ENCODE data around the gene DTNA.

Gene DTNA

GRCh38 chr18:34740724-34741123 is 30.6 kb downstream of the DTNA start:
- H2AFZ ChIP-seq (ENCODE audit: low read depth, low read length): no peak overlapping the region
- no peak overlapping the region for H2AK5ac ChIP-seq (ENCODE audit: low read length, severe bottlenecking)
- no peak overlapping the region for H3K14ac ChIP-seq (ENCODE audit: low read length in 2 of 2)
- DNase-seq: no peak
- H3K9me3 ChIP-seq (ENCODE audit: control insufficient read depth, low read length): no peaks in the 10 kb centered on the region
- H4K8ac ChIP-seq (ENCODE audit: low read length): no peak overlapping the region
- H3K4ac ChIP-seq (ENCODE audit: low read depth in 1 of 2, low read length in 2 of 2): no peak overlapping the region
- no peak overlapping the region for H3K4me3 ChIP-seq (ENCODE audit: insufficient read depth in 1 of 2, low read depth in 1 of 2, low read length in 2 of 2)
- no peaks in the 10 kb centered on the region for H3K27me3 ChIP-seq (ENCODE audit: control insufficient read depth in 1 of 2, insufficient read depth in 1 of 2, low read length in 2 of 2)
- H2BK5ac ChIP-seq (ENCODE audit: low read depth, low read length, poor library complexity, severe bottlenecking): no peak overlapping the region
- no peak overlapping the region for H3K4me2 ChIP-seq (ENCODE audit: low read length, poor library complexity, severe bottlenecking)
- H2BK120ac ChIP-seq (ENCODE audit: low read depth, low read length): no peak overlapping the region
- no peak overlapping the region for H3K27ac ChIP-seq (ENCODE audit: low read length, poor library complexity, severe bottlenecking)
- H3K18ac ChIP-seq (ENCODE audit: low read depth in 1 of 2, low read length in 2 of 2): no peak overlapping the region
- H3K9ac ChIP-seq (ENCODE audit: low read length): no peak overlapping the region
- no peak overlapping the region for H4K91ac ChIP-seq (ENCODE audit: low read length)
- no peak overlapping the region for H3K23ac ChIP-seq (ENCODE audit: low read length in 2 of 2)
- no peak overlapping the region for H2BK12ac ChIP-seq (ENCODE audit: low read length in 2 of 2)
- H3K36me3 ChIP-seq (ENCODE audit: control insufficient read depth in 1 of 2, insufficient read depth in 2 of 2, low read depth in 1 of 2, low read length in 2 of 2): peaks cover 0 to 4% of the 10 kb centered on the region in 2 experiments
- no peaks in the 10 kb centered on the region for H3K4me1 ChIP-seq (ENCODE audit: control insufficient read depth, insufficient read depth, low read depth, low read length)
- H2BK15ac ChIP-seq (ENCODE audit: low read depth, poor library complexity, severe bottlenecking): no peak overlapping the region
- no peaks in the 10 kb centered on the region for H3K79me1 ChIP-seq (replicated peaks; ENCODE audit: low read length, poor library complexity, severe bottlenecking)
- WGBS: no CpG with 5 or more reads among the region's 3 CpGs

DNA sequence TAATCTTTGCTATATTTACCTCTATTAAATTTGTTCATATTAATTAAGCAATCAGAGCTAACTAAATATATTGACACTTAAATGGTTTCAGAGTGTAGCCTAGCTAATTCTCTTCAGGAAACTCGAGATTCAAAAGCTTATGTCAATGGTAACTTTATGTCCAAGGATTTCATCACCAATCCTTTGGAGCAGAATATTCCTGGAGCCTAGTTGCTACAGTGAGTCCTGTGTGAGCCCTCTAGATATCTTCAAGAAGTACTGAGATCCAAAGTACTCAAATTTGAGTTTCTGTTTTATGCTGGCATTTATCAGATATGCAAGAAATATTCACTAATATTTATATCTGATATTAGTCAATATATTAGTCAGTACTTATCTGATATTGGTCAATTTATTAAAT is 31.3 kb downstream of the DTNA start:
- no peak overlapping the region for H3K18ac ChIP-seq (ENCODE audit: low read depth in 1 of 2, low read length in 2 of 2)

GRCh38 chr18:34742891-34743341 is 32.8 kb downstream of the DTNA start:
- Histone ChIP-seq H4K8ac (ENCODE audit: low read length) (no peak overlapping the region), H3K4ac (ENCODE audit: low read depth in 1 of 2, low read length in 2 of 2) (no peak overlapping the region), H3K9ac (ENCODE audit: low read length) (no peak overlapping the region), H3K18ac (ENCODE audit: low read depth in 1 of 2, low read length in 2 of 2) (no peak overlapping the region), H3K79me1 (replicated peaks; ENCODE audit: low read length, poor library complexity, severe bottlenecking) (no peaks in the 10 kb centered on the region), H3K27ac (ENCODE audit: low read length, poor library complexity, severe bottlenecking) (no peak overlapping the region), H3K4me1 (ENCODE audit: control insufficient read depth, insufficient read depth, low read depth, low read length) (no peaks in the 10 kb centered on the region), H2AK5ac (ENCODE audit: low read length, severe bottlenecking) (no peak overlapping the region), H3K9me3 (ENCODE audit: control insufficient read depth, low read length) (no peaks in the 10 kb centered on the region), H3K36me3 (ENCODE audit: control insufficient read depth in 1 of 2, insufficient read depth in 2 of 2, low read depth in 1 of 2, low read length in 2 of 2) (no peaks in the 10 kb centered on the region), H2BK120ac (ENCODE audit: low read depth, low read length) (no peak overlapping the region), H2AFZ (ENCODE audit: low read depth, low read length) (no peak overlapping the region), H2BK12ac (ENCODE audit: low read length in 2 of 2) (no peak overlapping the region), H2BK5ac (ENCODE audit: low read depth, low read length, poor library complexity, severe bottlenecking) (no peak overlapping the region), H4K91ac (ENCODE audit: low read length) (no peak overlapping the region), H3K23ac (ENCODE audit: low read length in 2 of 2) (no peak overlapping the region), H3K27me3 (ENCODE audit: control insufficient read depth in 1 of 2, insufficient read depth in 1 of 2, low read length in 2 of 2) (no peaks in the 10 kb centered on the region), H3K4me2 (ENCODE audit: low read length, poor library complexity, severe bottlenecking) (no peak overlapping the region), H3K4me3 (ENCODE audit: insufficient read depth in 1 of 2, low read depth in 1 of 2, low read length in 2 of 2) (no peak overlapping the region), H2BK15ac (ENCODE audit: low read depth, poor library complexity, severe bottlenecking) (no peak overlapping the region), H3K14ac (ENCODE audit: low read length in 2 of 2) (no peak overlapping the region)
- 95% methylated on average over 4 of the region's 5 CpGs for WGBS
- DNase-seq: no peak

More for the DNA sequence above, 31.3 kb downstream of the DTNA start:
- H3K79me1 ChIP-seq (replicated peaks; ENCODE audit: low read length, poor library complexity, severe bottlenecking): no peaks in the 10 kb centered on the region
- no peak overlapping the region for H3K23ac ChIP-seq (ENCODE audit: low read length in 2 of 2)
- H3K9me3 ChIP-seq (ENCODE audit: control insufficient read depth, low read length): no peaks in the 10 kb centered on the region
- no peaks in the 10 kb centered on the region for H3K4me1 ChIP-seq (ENCODE audit: control insufficient read depth, insufficient read depth, low read depth, low read length)
- H4K8ac ChIP-seq (ENCODE audit: low read length): no peak overlapping the region
- no peaks in the 10 kb centered on the region for H3K36me3 ChIP-seq (ENCODE audit: control insufficient read depth in 1 of 2, insufficient read depth in 2 of 2, low read depth in 1 of 2, low read length in 2 of 2)
- no peak overlapping the region for H3K27ac ChIP-seq (ENCODE audit: low read length, poor library complexity, severe bottlenecking)
- no peak overlapping the region for H2AFZ ChIP-seq (ENCODE audit: low read depth, low read length)
- H2AK5ac ChIP-seq (ENCODE audit: low read length, severe bottlenecking): no peak overlapping the region
- no peak overlapping the region for H2BK5ac ChIP-seq (ENCODE audit: low read depth, low read length, poor library complexity, severe bottlenecking)
- H3K4me3 ChIP-seq (ENCODE audit: insufficient read depth in 1 of 2, low read depth in 1 of 2, low read length in 2 of 2): no peak overlapping the region
- WGBS: 75% methylated on average over 1 of the region's 1 CpG
- H3K4me2 ChIP-seq (ENCODE audit: low read length, poor library complexity, severe bottlenecking): no peak overlapping the region
- no peaks in the 10 kb centered on the region for H3K27me3 ChIP-seq (ENCODE audit: control insufficient read depth in 1 of 2, insufficient read depth in 1 of 2, low read length in 2 of 2)
- no peak overlapping the region for H2BK15ac ChIP-seq (ENCODE audit: low read depth, poor library complexity, severe bottlenecking)
- no peak overlapping the region for H3K14ac ChIP-seq (ENCODE audit: low read length in 2 of 2)
- H2BK12ac ChIP-seq (ENCODE audit: low read length in 2 of 2): no peak overlapping the region
- H3K9ac ChIP-seq (ENCODE audit: low read length): no peak overlapping the region
- H4K91ac ChIP-seq (ENCODE audit: low read length): no peak overlapping the region
- no peak overlapping the region for H3K4ac ChIP-seq (ENCODE audit: low read depth in 1 of 2, low read length in 2 of 2)
- no peak for DNase-seq
- no peak overlapping the region for H2BK120ac ChIP-seq (ENCODE audit: low read depth, low read length)

- no peak overlapping the region for H2BK5ac ChIP-seq (ENCODE audit: low read depth, low read length, poor library complexity, severe bottlenecking)
- no peak overlapping the region for H3K4me2 ChIP-seq (ENCODE audit: low read length, poor library complexity, severe bottlenecking)
- no peak overlapping the region for H2BK12ac ChIP-seq (ENCODE audit: low read length in 2 of 2)
- no peaks in the 10 kb centered on the region for H3K79me1 ChIP-seq (replicated peaks; ENCODE audit: low read length, poor library complexity, severe bottlenecking)
- no peaks in the 10 kb centered on the region for H3K27me3 ChIP-seq (ENCODE audit: control insufficient read depth in 1 of 2, insufficient read depth in 1 of 2, low read length in 2 of 2)
- WGBS: 95% methylated on average over 4 of the region's 4 CpGs
- H2AK5ac ChIP-seq (ENCODE audit: low read length, severe bottlenecking): no peak overlapping the region
- DNase-seq: no peak
- H3K4me1 ChIP-seq (ENCODE audit: control insufficient read depth, insufficient read depth, low read depth, low read length): no peaks in the 10 kb centered on the region
- H3K36me3 ChIP-seq (ENCODE audit: control insufficient read depth in 1 of 2, insufficient read depth in 2 of 2, low read depth in 1 of 2, low read length in 2 of 2): no peaks in the 10 kb centered on the region
- no peak overlapping the region for H3K18ac ChIP-seq (ENCODE audit: low read depth in 1 of 2, low read length in 2 of 2)
- no peak overlapping the region for H3K4me3 ChIP-seq (ENCODE audit: insufficient read depth in 1 of 2, low read depth in 1 of 2, low read length in 2 of 2)
- no peak overlapping the region for H3K4ac ChIP-seq (ENCODE audit: low read depth in 1 of 2, low read length in 2 of 2)
- H2BK120ac ChIP-seq (ENCODE audit: low read depth, low read length): no peak overlapping the region
- no peak overlapping the region for H4K8ac ChIP-seq (ENCODE audit: low read length)
- H3K9me3 ChIP-seq (ENCODE audit: control insufficient read depth, low read length): no peaks in the 10 kb centered on the region
- H3K9ac ChIP-seq (ENCODE audit: low read length): no peak overlapping the region
- H3K14ac ChIP-seq (ENCODE audit: low read length in 2 of 2): no peak overlapping the region
- H3K27ac ChIP-seq (ENCODE audit: low read length, poor library complexity, severe bottlenecking): no peak overlapping the region
- no peak overlapping the region for H2AFZ ChIP-seq (ENCODE audit: low read depth, low read length)
- H4K91ac ChIP-seq (ENCODE audit: low read length): no peak overlapping the region
- H2BK15ac ChIP-seq (ENCODE audit: low read depth, poor library complexity, severe bottlenecking): no peak overlapping the region
- H3K23ac ChIP-seq (ENCODE audit: low read length in 2 of 2): no peak overlapping the region
Observed at GRCh38 chr18:34744569-34744968, 34.5 kb downstream of the DTNA start.
